ENCODE results near the gene ZNF576.
A peak's percentile ranks its signal among the peaks of the same experiment; 100 is the strongest.
"Not testable (repeated sequence)": the region's sequence is repeated elsewhere in the genome, so short reads cannot be mapped to it uniquely, and the experiment has no call there.

Gene ZNF576

DNA sequence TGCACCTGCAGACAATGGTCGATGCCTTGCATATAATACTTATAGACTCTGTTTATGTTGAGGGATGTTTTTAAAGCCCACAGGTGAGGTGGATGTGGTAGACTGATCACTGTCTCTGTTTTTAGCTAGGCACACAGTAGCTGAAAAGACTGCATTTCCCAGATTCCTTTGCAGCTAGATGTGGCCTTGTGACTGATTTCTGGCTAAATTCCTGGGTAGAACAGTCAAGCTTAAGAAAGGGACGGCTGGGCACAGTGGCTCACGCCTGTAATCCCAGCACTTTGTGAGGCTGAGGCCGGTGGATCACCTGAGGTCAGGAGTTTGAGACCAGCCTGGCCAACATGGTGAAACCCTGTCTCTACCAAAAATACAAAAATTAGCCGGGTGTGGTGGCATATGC, 3.9 kb downstream of the ZNF576 start:
- not testable (repeated sequence) for DNase-seq

- DNase-seq: no peak
These were observed 9.6 kb downstream of the ZNF576 start for GRCh38 chr19:43605875-43606568.

GRCh38 chr19:43606569-43607229, 10.3 kb downstream of the ZNF576 start:
- no peak for DNase-seq

GRCh38 chr19:43607238-43608205, 11.1 kb downstream of the ZNF576 start:
- no peak for DNase-seq

DNA sequence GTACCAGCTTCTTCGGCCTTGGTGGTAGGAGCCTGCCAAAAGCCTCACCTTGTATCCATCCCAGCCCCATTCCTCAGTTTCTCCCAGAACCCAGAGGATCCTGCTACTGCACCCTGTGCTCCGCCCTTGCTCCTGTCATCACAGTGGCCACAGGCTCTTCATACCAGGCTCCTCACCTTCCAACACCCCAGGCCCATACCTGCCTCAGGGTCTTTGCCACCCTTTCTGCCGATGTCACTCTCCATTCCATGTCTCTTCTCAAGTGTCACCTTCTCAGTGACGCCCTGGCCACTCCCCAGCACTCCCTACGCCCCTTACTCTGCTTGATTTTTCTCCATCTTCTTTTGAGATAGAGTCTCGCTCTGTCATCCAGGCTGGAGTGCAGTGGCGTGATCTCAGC, 13.5 kb downstream of the ZNF576 start:
- no peak for DNase-seq

DNA sequence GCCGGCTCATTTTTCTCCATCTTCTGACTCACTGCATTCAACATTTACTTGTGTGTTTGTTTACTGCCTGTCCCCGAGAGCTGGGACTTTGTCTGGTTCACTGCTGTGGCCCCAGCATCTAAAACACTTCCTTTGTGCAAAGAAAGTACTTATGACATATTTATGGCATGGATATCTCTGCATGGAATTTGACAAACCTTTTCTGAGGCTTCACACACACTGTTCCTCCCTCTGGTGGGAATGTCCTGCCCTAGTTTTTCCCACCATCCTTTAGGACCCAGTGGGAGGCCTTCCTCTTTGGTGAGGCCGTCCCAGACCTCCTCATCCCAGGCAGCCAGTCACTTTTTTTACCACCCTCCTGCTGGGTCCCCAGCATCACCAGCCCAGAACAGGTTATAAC, 14.1 kb downstream of the ZNF576 start:
- DNase-seq: no peak

GRCh38 chr19:43611788-43612187, 15.4 kb downstream of the ZNF576 start, which contains the start of gene SRRM5:
SRRM5 (plus strand) TSS chr19:43612088; CDS start chr19:43612122, 34 bp downstream.
- DNase-seq: no peak

DNA sequence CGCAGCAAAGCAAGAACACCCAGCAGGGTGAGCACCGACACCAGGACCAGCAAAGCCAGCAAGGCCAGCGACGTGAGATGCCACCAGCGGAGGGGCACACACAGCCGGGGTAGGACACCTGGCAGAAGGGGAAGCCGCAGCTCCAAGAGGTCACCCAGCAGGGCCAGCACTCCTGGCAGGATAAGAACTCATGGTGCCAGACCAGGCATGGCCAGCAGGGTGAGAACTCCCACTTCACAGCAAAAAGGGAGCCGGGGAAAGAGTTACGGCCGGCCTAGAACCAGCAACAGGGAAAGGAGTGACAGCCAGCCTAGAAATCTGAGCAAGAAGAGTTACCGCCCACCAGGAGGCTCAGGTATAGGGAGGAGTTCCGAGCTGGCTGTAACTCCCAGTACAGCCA, 16.0 kb downstream of the ZNF576 start:
- DNase-seq: no peak

- DNase-seq: no peak
These were observed 19.9 kb downstream of the ZNF576 start for GRCh38 chr19:43616306-43616705.

DNA sequence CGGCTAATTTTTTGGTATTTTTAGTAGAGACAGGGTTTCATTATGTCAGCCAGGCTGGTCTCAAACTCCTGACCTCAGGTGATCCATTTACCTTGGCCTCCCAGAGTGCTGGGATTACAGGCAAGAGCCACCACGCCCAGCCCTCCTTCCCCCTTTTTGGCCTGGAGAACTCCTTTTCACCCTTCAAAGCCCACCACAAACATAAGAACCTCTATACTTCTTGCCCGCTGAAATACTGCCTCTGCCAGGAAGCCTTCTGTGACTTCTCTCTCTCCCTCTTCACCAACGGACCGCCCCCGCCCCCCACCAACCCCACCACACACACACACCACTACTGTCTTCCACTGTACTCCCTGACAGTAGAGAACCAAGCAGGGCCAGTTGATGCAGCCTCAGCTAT, 20.6 kb downstream of the ZNF576 start:
- no peak for DNase-seq

DNA sequence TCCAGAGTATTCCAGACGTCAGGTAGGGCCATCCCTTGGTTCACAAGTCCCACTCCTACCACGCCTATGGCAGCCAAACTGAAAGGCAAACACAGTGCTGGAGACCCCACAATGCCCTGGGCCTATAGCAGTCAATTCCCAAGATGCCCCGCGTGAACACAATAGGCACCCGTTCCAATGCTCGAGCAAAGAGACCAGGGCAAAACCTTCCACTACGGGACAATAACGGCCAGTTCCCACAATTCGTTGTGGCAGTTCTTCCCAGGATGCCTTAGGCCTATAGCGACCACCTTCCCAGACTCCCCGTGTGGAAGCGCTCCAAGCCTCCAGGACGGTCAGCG, 22.5 kb downstream of the ZNF576 start:
- DNase-seq: peak; percentile 64

- DNase-seq: peak; percentile 90
These were observed 23.1 kb downstream of the ZNF576 start, which contains the start of gene ZNF428 for GRCh38 chr19:43619262-43620060. ZNF428 (minus strand) TSS chr19:43619629; CDS start chr19:43614304, 5,325 bp downstream.

DNA sequence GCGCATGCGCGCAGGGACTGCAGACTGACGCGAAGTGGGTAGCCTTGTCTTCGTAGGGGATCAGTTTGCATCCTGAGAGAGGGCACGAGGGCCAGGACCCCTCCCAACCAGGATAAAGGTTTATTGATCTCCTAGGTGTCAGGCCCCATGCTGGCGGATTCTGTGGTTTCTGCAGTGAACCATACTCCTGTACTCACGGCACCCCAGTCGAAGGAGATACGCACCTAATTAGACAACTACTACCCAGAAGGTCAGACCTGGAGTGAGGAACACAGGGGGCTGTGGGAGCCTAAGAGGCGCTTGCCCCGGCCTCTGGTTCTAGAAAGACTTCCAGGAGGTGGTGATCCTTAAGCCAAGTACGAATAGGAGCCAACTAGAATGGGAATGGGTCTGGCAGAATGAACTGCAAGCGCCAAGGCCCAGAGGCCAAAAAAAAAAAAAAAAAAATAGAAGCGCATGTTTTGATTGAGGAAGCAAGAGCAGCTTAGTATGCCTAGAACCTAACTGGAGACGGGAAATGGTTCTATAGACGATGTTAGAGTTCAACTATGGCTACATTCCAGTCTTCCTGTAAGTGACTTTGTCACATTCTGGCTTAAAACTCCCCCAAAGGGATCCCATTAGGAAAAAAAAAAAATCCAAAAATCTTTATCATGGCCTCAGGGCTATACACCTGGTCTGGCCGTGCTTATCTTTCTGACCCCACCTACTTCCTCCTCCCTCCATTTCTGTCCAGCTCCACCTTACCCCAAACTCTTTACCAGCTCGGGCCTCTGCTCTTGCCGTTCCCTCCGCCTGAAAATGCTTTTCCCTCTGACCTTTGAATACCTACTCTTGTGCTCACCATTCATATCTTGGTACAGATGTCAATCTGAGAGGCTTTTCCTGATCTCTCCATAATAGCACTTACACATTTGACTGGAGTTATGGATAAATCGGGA, 23.9 kb downstream of the ZNF576 start:
- no peak for DNase-seq

- no peak for DNase-seq
These were observed 25.7 kb downstream of the ZNF576 start for GRCh38 chr19:43622070-43622469.

DNA sequence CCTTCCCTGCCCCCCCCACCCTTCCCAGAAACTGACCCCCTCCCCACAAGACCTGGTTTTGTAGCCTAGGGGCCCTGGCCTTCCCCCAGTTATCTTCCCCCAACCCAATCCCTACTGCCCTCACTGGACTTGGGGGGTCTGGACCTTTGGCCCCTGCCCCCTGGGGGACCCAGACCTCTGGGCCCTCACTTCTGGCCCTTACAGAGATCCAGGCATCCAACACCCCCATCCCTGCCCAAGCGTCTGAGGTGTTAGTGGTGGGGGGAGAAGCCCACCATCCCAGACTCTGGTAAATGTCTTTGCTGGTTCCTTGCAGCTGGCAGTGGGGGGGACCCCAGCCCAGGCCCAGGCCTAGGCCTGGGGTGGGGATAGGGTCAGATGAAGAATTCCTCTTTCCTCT, 26.6 kb downstream of the ZNF576 start:
- no peak for DNase-seq

DNA sequence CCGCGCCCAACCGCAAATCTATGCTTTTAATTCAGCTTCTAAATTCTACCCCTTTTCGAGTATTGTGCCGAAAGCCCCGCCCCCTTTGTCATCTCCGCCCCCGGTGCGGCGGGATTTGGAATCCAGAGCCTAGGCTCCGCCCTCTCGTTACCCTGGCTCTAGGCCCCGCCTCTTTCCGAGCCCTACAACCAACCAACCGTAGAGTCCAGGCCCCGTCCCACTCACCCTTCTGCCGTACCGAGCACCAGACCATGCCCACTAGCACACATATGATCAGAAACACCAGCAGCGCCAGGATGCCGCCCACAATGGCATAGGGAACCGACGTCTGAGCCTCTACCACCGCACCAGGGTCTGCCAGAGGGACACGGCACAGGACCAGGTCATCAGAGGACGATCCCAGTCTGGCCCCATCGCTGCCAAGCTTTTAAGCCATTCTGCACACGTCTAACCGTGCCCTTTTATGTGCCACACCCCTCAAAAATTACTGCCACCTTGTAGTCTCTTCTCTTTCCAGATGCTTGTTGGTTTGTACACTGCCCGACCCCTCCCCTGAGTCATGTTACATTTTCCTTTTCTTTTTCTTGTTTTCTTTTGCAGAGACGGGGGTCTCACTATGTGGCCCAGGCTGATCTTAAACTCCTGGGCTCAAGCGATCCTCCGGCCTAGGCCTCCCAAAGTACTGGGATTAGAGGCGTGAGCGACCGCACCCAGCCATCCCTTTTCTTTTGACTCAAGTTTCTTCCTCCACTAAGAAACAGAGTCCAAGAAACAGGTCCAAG, 27.7 kb downstream of the ZNF576 start:
- DNase-seq: no peak

- peak; percentile 90 for DNase-seq
These were observed 28.5 kb downstream of the ZNF576 start for GRCh38 chr19:43624933-43625332.

DNA sequence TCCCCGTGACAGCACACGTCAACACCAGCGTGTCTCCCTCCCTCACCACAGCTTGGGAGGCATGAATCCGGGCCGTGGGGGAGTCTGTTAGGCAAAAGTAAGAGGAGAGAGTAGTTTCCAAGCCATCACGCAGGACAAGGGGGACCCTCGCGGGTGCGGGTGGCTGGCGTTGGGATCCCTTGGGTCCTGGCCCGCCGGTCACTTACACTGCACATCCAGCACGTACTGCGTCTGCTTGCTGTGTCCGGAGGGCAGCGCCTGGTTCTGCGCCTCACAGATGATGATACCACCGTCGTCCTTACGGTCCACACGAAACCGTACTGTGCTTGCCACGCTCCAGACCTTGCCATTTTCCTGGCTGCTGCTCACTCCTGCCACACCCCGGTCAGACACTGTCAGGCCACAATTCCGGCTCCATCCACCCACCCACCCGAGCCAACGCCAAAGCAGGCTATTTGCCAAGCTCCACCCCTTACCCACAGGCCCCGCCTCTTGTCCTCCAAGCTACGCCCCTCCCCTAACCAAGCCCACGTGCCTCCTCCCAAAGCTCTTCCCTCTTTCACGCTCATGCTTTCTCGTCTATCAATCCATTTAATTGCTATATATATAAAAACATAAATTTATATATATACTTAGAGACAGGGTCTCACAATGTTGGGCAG, 29.7 kb downstream of the ZNF576 start:
- DNase-seq: no peak

- DNase-seq: no peak
These were observed 30.4 kb downstream of the ZNF576 start for GRCh38 chr19:43626838-43627237.

Measured in stimulated activated CD4-positive, alpha-beta T cell treated with anti-CD3 and anti-CD28 coated beads, Interleukin-1b, Interleukin-23, amount 100 ng/mL, for 48 hours (primary cell).